ENCODE results near the gene CRABP1. TPM values are rescaled to one million over a fixed set of nuclear protein-coding genes. Genes with fewer than 3 reads are reported as not detected.

Gene CRABP1
- total RNA-seq, 2 donors from 2014 or later = 103 TPM

DNA sequence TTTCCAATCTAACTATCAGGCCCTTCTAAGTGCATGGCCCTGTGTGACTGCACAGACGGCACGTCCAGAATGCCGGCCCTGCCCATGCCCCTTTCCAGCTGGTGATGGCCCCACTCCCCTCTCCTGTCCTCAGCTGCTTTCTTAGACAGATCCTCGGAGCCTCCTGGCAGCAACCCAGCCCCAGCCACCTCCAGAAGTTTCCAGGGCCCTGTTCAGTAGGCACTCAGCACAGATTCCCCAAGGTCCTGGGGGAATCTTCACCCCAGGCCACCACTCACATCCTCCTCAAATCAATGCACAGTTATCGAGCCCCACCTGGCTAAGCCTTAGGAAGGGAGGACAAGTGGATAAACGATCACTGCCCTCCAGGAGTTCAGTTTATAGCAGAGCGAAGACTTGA is 1.4 kb upstream of the CRABP1 start:
- H3K4me1 ChIP-seq (ENCODE audit: control insufficient read depth, insufficient read depth, low read length) = no peaks in the 10 kb centered on the region
- no peak for DNase-seq
- H3K4me1 Mint-ChIP-seq = peaks cover 3% of the 10 kb centered on the region
- no peak overlapping the region for H3K4me3 ChIP-seq (ENCODE audit: low read length)
- WGBS, 2 experiments (ENCODE audit: insufficient coverage in 1 of 2, insufficient read length in 1 of 2) = 87 to 96% methylated on average over 4 to 7 of the region's 7 CpGs
- no peak overlapping the region for H3K4me3 Mint-ChIP-seq
- peaks cover 54% of the 10 kb centered on the region for H3K27me3 ChIP-seq (ENCODE audit: control insufficient read depth, insufficient read depth, low read length, poor library complexity, severe bottlenecking)
- H3K27me3 Mint-ChIP-seq (ENCODE audit: insufficient read depth) = peaks cover 55% of the 10 kb centered on the region
- H3K36me3 ChIP-seq (ENCODE audit: control insufficient read depth, insufficient read depth, low read length) = no peaks in the 10 kb centered on the region
- no peaks in the 10 kb centered on the region for H3K9me3 Mint-ChIP-seq
- H3K27ac Mint-ChIP-seq = no peak overlapping the region
- no peak overlapping the region for H3K27ac ChIP-seq (ENCODE audit: low read depth, low read length)
- H3K36me3 Mint-ChIP-seq (ENCODE audit: low read depth) = no peaks in the 10 kb centered on the region
- no peak for TF ChIP-seq CTCF (conservative IDR thresholded peaks at IDR 0.05)
- H3K9ac ChIP-seq (ENCODE audit: extremely low read depth, low read length, poor library complexity, severe bottlenecking) = no peak overlapping the region
- H3K9me3 ChIP-seq (ENCODE audit: control insufficient read depth, low read length) = no peaks in the 10 kb centered on the region

DNA sequence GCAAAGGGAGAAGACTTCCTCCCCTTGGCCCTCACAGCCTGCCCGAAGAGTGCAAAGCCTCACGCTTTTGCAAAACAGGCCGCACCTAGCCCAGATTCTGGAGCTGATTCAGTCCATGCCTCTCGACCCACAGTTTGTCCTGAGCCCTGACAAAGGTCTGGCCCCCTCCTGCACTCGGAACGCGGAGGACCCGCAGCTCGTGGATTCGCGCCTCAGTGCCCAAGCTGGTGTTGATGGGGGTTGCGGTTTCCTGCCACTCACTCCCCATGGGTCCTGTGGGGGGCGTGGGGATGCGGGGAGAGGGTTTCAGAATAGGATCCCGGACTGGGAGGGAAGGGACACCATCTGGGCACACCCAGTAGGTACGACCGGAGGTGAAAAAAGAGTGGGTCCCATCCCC is 594 bp upstream of the CRABP1 start:
- no peaks in the 10 kb centered on the region for H3K36me3 ChIP-seq (ENCODE audit: control insufficient read depth, insufficient read depth, low read length)
- no peak overlapping the region for H3K9ac ChIP-seq (ENCODE audit: extremely low read depth, low read length, poor library complexity, severe bottlenecking)
- peaks cover 54% of the 10 kb centered on the region for H3K27me3 ChIP-seq (ENCODE audit: control insufficient read depth, insufficient read depth, low read length, poor library complexity, severe bottlenecking)
- no peaks in the 10 kb centered on the region for H3K4me1 ChIP-seq (ENCODE audit: control insufficient read depth, insufficient read depth, low read length)
- H3K27ac ChIP-seq (ENCODE audit: low read depth, low read length) = peak overlapping the region; percentile 77
- Mint-ChIP-seq H3K4me1 (peaks cover 3% of the 10 kb centered on the region), H3K27me3 (ENCODE audit: insufficient read depth) (peaks cover 55% of the 10 kb centered on the region), H3K27ac (no peak overlapping the region), H3K9me3 (no peaks in the 10 kb centered on the region), H3K36me3 (ENCODE audit: low read depth) (no peaks in the 10 kb centered on the region), H3K4me3 (peak overlapping the region; percentile 60)
- H3K9me3 ChIP-seq (ENCODE audit: control insufficient read depth, low read length) = no peaks in the 10 kb centered on the region
- TF ChIP-seq CTCF (conservative IDR thresholded peaks at IDR 0.05) = no peak
- no peak for DNase-seq
- no peak overlapping the region for H3K4me3 ChIP-seq (ENCODE audit: low read length)
- 73 to 78% methylated on average over 3 to 17 of the region's 17 CpGs for WGBS, 2 experiments (ENCODE audit: insufficient coverage in 1 of 2, insufficient read length in 1 of 2)

DNA sequence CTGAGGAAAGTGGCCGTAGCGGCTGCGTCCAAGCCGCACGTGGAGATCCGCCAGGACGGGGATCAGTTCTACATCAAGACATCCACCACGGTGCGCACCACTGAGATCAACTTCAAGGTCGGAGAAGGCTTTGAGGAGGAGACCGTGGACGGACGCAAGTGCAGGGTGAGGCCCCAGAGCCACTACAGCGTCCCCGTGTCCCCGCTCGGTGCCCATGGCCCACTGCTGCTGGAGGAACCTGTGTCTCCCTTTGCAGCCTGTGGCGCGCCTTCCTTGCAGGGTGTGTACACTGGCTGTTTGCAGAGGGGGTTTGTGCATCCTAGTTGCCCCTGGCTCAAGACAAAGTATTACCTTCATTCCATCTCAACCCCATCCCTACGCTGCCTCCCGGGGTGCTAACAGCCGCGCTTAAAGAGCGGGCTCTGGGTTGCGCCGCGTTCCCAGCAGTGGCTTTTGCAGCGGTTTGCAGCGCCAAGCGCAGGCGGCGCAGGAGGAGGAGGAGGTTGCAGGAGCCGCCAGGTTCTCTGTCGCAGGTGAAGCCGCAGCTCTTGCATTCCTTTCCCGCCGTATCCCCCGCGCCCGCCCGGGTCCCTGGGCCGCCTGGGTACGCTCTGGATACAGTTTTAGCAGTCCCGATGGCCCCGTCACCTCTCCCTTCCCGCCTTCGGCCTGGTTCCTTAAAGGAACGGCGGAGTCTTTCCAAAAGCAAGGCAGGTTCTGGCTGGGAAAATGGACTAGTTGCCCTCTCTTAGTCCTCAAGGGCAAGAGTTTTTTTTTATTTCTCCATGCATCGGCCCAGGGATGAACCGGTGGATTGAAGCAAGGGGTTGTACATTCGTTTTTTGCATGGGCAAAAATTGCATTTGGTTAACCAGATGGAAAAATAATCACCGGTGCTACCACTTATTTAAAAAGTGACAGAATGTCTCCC is 1.2 kb downstream of the CRABP1 start:
- 6 to 8% methylated on average over 38 to 53 of the region's 53 CpGs for WGBS, 2 experiments (ENCODE audit: insufficient coverage in 1 of 2, insufficient read length in 1 of 2)
- peak overlapping the region; percentile 60 for H3K4me3 Mint-ChIP-seq
- H3K27ac Mint-ChIP-seq = no peak overlapping the region
- H3K4me1 Mint-ChIP-seq = peaks cover 3% of the 10 kb centered on the region
- H3K36me3 Mint-ChIP-seq (ENCODE audit: low read depth) = peaks cover 2% of the 10 kb centered on the region
- Histone ChIP-seq H3K27me3 (ENCODE audit: control insufficient read depth, insufficient read depth, low read length, poor library complexity, severe bottlenecking) (peaks cover 68% of the 10 kb centered on the region), H3K36me3 (ENCODE audit: control insufficient read depth, insufficient read depth, low read length) (no peaks in the 10 kb centered on the region), H3K4me1 (ENCODE audit: control insufficient read depth, insufficient read depth, low read length) (no peaks in the 10 kb centered on the region), H3K27ac (ENCODE audit: low read depth, low read length) (peak overlapping the region; percentile 74), H3K9me3 (ENCODE audit: control insufficient read depth, low read length) (no peaks in the 10 kb centered on the region), H3K9ac (ENCODE audit: extremely low read depth, low read length, poor library complexity, severe bottlenecking) (no peak overlapping the region), H3K4me3 (ENCODE audit: low read length) (peak overlapping the region; percentile 79)
- H3K9me3 Mint-ChIP-seq = no peaks in the 10 kb centered on the region
- no peak for TF ChIP-seq CTCF (conservative IDR thresholded peaks at IDR 0.05)
- peak; percentile 89 for DNase-seq
- H3K27me3 Mint-ChIP-seq (ENCODE audit: insufficient read depth) = peaks cover 55% of the 10 kb centered on the region
